Nephron progenitor cell (in vitro differentiated cells): ENCODE results near the gene SEMA6A.

Experiments
- DNase-seq: peaks from one replicate; pipeline ENCODE4 v3.0.0; 2021
- H3K27ac Mint-ChIP-seq: 2 replicates; pipeline ENCODE4 v1.8.0; 2021; ENCODE audit warnings: mild to moderate bottlenecking, moderate library complexity, mixed read lengths
- H3K27me3 Mint-ChIP-seq: 2 replicates; pipeline ENCODE4 v1.8.0; 2021; ENCODE audit warnings: mild to moderate bottlenecking, low read depth, mixed read lengths; ENCODE audit not compliant: poor library complexity
- H3K36me3 Mint-ChIP-seq: 2 replicates; pipeline ENCODE4 v1.8.0; 2021; ENCODE audit warnings: low read depth, mixed read lengths
- H3K4me1 Mint-ChIP-seq: 2 replicates; pipeline ENCODE4 v1.8.0; 2021; ENCODE audit warnings: mixed read lengths
- H3K4me3 Mint-ChIP-seq: 2 replicates; pipeline ENCODE4 v1.8.0; 2021; ENCODE audit warnings: mild to moderate bottlenecking, moderate library complexity, mixed read lengths
- H3K9me3 Mint-ChIP-seq: 2 replicates; pipeline ENCODE4 v1.8.0; 2021; ENCODE audit warnings: mild to moderate bottlenecking, moderate library complexity, mixed read lengths
- TF ChIP-seq, protein P1 (sequence below): fragments of 200-600 bp; sonication (generic); IDR thresholded peaks from 2 replicates; pipeline ENCODE4 v1.5.0; 2021; ENCODE audit warnings: antibody characterized with exemption

SEMA6A gene

DNA sequence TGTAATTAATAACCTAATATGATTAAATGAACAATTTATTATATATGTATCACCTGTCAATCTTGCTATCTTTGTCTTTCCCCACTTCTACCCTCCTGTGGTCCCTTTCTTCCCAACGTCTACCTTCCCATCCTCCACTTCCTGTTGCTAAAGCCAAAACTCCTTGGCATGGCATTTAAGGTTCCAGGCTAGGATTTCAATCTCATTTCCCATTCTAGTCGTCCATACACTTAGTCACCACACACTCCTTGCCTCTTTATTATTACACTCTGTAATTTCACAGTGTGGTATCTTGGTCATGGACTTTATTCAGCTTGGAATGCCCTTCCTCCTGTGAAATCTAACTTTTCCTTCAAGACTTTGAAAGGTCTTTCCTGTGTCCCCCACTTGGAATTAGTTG, 115.3 kb downstream of the SEMA6A start:
- Mint-ChIP-seq H3K36me3 (peaks cover 29% of the 10 kb centered on the region), H3K4me3 (no peak overlapping the region), H3K27me3 (no peaks in the 10 kb centered on the region), H3K9me3 (no peaks in the 10 kb centered on the region), H3K27ac (peak overlapping the region; percentile 13), H3K4me1 (peaks cover 16% of the 10 kb centered on the region)
- DNase-seq: no peak
- TF ChIP-seq, protein P1, sequence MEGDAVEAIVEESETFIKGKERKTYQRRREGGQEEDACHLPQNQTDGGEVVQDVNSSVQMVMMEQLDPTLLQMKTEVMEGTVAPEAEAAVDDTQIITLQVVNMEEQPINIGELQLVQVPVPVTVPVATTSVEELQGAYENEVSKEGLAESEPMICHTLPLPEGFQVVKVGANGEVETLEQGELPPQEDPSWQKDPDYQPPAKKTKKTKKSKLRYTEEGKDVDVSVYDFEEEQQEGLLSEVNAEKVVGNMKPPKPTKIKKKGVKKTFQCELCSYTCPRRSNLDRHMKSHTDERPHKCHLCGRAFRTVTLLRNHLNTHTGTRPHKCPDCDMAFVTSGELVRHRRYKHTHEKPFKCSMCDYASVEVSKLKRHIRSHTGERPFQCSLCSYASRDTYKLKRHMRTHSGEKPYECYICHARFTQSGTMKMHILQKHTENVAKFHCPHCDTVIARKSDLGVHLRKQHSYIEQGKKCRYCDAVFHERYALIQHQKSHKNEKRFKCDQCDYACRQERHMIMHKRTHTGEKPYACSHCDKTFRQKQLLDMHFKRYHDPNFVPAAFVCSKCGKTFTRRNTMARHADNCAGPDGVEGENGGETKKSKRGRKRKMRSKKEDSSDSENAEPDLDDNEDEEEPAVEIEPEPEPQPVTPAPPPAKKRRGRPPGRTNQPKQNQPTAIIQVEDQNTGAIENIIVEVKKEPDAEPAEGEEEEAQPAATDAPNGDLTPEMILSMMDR: no peak

DNA sequence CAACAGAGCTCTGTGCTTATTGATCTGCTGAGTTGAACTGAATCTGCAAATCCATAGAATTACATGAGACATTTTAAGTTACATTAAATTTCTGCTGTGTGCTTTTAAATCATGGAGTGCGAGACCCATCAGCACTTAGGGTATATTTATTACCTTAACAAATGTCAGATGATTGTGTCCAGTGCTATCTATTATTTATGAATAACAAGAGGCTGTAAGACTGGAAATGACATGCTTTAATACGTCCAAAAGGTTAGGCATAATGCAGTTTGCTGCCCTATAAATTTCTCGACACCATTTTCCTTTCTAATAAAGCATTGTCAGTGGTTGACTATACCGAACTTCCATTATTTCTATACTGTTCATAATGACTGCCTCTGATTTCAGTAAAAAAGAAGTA, 117.6 kb downstream of the SEMA6A start:
- Mint-ChIP-seq H3K9me3 (no peaks in the 10 kb centered on the region), H3K36me3 (peaks cover 33% of the 10 kb centered on the region), H3K27me3 (no peaks in the 10 kb centered on the region), H3K27ac (no peak overlapping the region), H3K4me3 (no peak overlapping the region), H3K4me1 (peaks cover 38% of the 10 kb centered on the region)
- TF ChIP-seq, protein P1: no peak
- no peak for DNase-seq

DNA sequence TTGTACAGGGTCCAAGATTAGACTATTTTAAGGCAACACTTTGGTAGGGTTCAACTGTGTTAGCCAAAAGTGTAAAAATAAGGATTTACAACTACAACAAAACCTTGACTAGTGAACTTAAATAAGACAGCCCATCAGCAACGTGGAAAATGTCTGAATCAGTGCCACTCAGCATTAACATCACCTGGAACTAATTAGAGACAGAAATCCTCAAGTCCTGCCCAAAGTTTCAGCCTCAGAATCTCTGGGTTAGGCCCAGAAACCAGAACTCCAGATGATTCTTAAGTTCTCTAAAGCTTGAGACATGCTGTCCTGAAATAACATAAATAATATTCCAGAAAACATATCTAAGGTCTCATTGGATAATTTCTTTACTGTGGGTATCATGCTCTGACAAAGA, 118.6 kb downstream of the SEMA6A start:
- Mint-ChIP-seq H3K27ac (no peak overlapping the region), H3K4me3 (no peak overlapping the region), H3K27me3 (no peaks in the 10 kb centered on the region), H3K9me3 (no peaks in the 10 kb centered on the region), H3K4me1 (peaks cover 44% of the 10 kb centered on the region), H3K36me3 (peaks cover 35% of the 10 kb centered on the region)
- TF ChIP-seq, protein P1: no peak
- no peak for DNase-seq

DNA sequence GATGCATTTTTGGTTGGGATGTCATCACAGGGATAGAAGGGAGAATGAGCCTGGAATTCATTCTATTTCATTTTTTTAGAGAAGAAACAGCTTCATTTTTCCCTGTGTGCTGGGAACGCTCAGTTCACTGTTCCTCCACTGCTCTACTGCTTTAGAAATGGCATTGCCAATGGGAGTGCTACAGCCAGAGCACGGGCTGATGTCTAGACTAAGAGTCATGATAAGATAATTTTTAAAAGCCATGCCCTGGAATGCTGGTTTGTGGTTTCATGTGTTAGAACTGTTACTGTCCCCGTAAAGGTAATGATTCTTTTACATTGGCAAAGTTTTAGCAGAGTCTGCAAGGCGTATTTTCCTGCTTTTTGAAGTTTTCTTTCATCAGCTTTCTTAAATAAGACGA, 119.6 kb downstream of the SEMA6A start:
- peaks cover 52% of the 10 kb centered on the region for H3K4me1 Mint-ChIP-seq
- TF ChIP-seq, protein P1: no peak
- no peaks in the 10 kb centered on the region for H3K27me3 Mint-ChIP-seq
- no peaks in the 10 kb centered on the region for H3K9me3 Mint-ChIP-seq
- peaks cover 42% of the 10 kb centered on the region for H3K36me3 Mint-ChIP-seq
- H3K4me3 Mint-ChIP-seq: no peak overlapping the region
- peak overlapping the region; percentile 60 for H3K27ac Mint-ChIP-seq
- DNase-seq: no peak

- DNase-seq: no peak
- Mint-ChIP-seq H3K27ac (peak overlapping the region; percentile 60), H3K27me3 (no peaks in the 10 kb centered on the region), H3K4me1 (peaks cover 55% of the 10 kb centered on the region), H3K9me3 (no peaks in the 10 kb centered on the region), H3K36me3 (peaks cover 41% of the 10 kb centered on the region), H3K4me3 (peak overlapping the region; percentile 19)
- TF ChIP-seq, protein P1: no peak
Measured at GRCh38 chr5:116454417-116454927, 120.2 kb downstream of the SEMA6A start.

DNA sequence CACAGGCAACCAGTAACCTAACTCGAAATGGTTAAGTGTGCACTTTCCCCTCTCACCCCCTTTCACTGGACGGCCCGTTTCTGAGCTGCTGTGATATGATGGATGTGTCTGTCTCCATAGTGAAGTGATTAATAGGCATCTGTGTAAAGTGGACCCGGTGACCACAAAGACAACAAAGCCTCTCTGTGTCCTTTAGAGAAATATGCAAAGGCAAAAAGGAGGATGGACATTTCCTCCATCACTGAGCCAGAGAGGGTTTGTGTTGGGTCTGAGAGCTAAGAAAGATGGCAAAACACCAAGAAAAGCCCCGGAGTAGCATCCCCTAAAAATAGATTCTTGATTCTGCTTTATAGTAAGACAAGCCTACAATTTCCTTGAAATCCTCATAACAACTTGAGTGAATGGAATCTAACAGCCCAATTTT, 120.6 kb downstream of the SEMA6A start:
- Mint-ChIP-seq H3K9me3 (no peaks in the 10 kb centered on the region), H3K4me1 (peaks cover 60% of the 10 kb centered on the region), H3K4me3 (peak overlapping the region; percentile 31), H3K27me3 (no peaks in the 10 kb centered on the region), H3K36me3 (peaks cover 38% of the 10 kb centered on the region), H3K27ac (peak overlapping the region; percentile 60)
- TF ChIP-seq, protein P1: no peak
- DNase-seq: no peak
